Activated CD8-positive, alpha-beta memory T cell treated with anti-CD3 and anti-CD28 coated beads, Interleukin-2, amount 50 U/mL, for 1 hour (primary cell): ENCODE data around the gene SEMA5A.
"Not testable (repeated sequence)": the region's sequence is repeated elsewhere in the genome, so short reads cannot be mapped to it uniquely, and the experiment has no call there.

Source experiments
- DNase-seq: peaks from one replicate; pipeline ENCODE4 v3.0.0-alpha.2; 2020; ENCODE audit errors: extremely low read depth

SEMA5A gene

DNA sequence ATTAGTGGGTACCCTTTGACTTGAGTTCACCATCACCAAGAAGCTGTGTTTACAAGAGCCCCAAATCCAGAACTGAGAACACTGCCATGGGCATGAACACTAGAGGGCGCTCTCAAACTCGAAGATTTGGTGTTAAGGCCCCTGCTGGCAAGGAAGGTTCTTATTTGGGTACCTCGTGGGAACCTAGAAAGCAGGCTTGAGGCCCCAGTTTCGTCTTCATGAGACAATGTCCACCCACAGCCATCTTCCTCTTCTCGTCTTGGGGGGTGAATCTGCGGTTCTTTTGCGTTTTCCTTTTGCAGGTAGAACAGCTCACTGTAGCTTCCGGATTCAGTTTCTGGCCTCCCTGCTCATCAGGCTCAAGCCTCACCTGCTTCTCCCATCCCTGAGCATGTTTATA lies 184.0 kb downstream of the SEMA5A start:
- no peak for DNase-seq

DNA sequence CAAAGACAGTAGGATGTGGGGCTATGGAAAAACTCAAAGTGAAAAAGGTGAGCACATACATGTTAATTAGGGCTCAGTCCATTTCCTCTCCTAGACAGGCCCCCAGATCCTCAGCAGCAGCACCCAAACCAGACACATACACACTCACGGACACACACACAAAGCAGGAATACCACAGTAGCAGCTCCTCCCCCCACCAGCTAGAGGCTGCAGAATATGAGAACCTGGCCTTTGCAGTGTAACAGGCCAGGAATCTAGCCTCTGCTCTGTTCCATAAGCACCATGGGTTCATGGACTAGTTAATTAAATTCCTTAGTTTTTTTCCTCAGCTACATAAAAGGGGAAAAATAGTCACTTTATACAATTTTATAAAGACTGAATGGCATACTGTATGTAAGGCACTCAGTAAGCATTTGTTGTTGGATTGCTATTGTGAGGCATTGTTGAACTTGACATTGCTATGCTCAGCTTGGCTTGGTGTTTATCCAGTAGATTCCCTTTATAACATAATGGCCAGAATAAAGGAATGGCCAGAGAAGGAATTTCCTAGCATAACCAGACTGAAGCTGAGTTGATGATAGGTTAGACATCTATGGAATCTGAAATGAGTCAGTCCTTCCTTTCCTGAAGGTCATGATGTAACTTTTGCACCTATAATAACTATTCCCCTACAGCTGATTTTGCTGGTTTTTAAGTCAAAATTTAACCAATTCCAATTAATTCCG lies 186.8 kb downstream of the SEMA5A start:
- DNase-seq, result no peak

DNA sequence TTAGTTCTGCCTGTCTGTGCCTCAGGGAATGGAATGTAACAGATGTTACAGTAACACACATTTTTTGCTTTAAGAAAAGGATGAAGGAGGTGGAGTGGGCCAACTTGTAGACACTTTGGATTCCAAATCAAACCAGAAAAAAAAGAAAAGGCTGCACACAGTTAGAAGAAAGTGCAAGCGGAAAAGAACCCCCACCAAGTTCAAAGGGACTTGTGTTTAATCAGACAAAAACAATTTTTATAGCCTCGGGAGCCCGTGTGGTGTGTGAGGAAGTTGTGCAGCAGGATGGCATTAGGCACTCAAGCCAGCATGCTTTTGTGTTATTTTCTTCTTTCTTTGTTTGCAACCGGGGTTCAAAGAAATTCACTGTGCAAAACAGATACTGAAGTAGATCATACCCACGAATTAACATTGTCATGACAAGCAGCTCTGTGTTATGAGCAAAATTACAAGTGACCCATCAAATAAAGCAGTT lies 189.5 kb downstream of the SEMA5A start:
- DNase-seq, result no peak

DNA sequence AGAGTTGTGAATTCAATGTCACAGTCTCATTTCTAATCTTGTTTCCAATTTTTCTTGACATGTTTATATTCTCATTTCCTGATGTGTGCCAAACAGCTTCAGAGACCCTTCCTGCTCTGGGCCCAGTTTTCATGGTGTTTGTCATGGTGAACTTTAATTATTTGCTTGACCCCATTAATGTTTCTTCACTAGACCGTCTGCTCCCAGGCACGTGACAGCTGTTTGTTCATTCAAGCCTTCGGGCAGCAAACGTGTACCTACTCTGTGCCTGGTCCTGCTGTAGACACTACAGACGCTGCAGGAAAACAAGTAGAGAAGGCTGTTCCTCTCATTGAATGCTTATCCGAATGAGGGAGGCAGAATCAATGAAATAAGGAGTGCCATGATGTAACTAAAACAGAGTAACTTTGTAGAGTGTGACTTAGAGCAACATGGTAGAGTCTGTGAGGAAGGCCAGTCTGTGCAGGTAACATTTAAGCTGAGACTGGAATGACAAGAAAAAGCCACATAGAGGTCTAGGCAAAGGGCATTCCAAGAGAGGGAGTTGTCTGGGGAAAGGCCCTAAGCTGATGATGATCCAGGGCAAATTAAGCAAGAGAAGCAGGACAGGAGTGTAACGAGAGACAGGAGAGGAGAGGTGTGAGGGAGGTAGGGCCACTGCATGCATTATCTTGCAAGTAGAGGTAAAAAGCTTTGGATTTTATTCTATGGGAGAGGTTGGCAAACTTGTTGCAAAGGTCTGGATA lies 191.4 kb downstream of the SEMA5A start:
- DNase-seq, result no peak

DNA sequence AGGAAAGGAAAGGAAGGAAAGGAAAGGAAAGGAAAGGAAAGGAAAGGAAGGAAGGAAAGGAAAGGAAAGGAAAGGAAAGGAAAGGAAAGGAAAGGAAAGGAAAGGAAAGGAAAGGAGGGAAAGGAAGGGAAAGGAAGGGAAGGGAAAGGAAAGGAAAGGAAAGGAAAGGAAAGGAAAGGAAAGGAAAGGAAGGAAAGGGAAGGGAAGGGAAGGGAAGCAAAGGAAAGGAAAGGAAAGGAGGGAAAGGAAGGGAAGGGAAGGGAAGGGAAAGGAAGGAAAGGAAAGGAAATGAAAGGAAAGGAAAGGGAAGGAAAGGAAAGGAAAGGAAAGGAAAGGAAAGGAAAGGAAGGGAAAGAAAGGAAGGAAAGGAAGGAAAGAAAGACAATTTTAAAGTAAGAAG lies 192.8 kb downstream of the SEMA5A start:
- not testable (repeated sequence) for DNase-seq

DNA sequence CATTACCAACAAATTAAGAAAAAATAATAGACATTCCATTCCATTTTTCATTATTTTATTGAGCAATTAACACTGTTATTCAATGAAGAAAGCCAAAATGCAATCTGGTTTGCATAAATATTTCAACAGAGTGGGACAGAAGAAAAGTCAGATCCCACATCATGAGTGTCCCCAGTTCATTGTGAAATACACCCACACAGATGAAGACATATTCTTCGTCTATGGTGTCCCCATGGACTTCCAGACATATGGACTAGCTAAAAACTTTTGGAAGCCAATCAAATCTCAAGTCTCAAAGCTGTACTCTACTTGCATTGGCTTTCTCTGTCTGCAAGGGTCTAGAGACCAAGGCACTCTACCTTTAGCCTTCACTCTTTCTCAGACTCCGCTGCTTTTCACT lies 194.3 kb downstream of the SEMA5A start:
- no peak for DNase-seq

DNA sequence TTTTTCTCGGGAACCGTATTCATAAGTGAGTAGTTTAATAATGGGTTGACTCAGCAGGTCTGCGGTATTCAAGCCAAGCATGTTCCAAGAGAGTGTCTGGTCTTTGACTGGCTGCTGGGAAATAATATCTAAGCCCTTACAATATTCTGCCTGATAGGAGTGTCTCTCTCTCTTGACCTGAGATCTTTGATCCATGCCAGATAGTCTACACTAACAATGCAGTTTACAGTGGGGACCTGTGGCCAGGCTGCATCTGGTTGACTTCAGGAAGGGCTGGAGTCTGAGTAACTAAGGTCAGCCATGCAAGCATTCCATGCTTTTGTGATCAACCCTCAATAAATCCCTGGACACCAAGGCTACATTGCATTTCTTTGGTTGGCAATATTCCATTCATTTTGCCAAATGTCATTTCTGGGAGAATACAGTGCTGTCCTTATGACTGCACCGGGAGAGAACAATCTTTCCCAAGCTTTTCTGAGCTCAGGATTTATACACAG lies 195.5 kb downstream of the SEMA5A start:
- no peak for DNase-seq

DNA sequence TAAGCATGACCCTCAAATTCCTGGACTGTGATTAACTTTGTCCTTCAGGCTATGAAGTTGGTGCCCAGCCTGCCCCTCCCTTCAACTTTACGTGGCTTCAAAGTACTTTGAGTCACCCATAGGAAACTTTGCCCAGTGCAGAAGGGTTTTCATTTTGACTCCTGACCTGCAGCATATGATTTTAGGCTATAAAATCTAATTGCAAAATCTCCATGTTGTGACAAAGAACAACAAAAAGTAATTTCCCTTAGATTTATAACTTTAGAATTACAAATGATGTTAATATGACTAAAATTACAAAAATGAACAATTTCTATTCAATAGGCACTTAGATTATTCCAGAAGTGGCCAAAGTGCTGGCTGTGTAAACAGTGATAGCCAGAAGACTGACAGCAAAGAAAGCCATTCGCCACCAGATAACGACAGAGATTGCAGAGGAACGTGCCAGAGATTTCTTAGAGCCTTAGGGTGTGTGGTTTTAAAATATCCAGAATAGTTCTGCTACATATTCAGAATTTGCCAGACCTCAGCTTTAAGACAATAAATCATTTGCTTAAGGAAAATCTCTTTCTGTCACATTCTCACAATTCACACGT lies 197.4 kb downstream of the SEMA5A start:
- DNase-seq, result no peak

DNA sequence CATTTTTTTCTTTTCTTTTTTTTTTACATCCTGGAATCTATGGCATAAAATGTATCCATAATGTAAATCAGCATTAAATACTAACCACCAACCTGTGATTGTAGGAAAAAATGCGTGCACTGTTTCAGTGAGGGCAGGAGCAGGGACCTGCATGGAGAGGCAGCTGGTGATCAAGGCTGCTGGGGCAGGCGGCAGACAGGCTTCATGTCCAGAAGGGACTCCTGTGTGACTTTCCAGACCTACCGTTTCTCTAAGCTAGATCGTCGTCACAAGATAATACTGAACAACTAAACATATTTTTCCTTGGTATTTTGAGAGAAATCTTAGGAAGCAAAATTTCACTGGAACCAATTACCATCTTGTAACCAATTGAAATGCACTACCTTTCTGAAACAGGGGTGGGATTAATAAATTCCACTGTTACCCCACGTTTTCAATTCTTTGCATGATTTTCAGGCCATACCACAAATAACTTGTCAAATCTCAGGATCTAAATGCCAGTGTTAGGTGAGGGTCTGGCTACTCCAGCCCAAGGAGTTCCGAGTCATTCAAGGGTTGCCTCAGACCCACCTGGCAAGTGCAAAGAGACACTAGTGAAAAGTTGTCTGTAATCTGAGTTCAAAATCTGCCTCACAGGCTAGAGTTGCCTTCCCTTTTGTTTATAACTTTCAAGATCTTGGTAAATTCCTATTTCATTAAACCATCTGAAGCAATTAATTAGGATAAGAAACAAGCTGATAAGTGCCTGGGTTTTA lies 198.2 kb downstream of the SEMA5A start:
- no peak for DNase-seq

DNA sequence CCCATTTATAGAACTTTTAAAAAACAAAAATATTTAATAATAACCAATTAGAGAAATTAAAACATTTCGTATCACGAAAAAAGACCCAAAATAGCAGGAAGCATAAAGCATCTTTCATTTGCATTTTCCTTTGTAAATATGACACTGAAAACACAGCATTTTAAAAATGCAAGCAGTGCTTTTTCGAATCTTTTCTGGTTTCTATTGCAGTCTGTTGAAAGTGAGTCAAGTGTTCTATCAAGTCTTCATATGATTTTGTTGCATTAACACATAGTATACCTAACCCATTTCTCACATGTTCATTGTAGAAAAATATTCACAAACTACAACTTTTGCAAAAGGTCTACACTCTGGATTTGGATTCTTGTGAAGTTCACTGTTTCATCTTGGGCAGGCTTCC lies 198.8 kb downstream of the SEMA5A start:
- no peak for DNase-seq

DNA sequence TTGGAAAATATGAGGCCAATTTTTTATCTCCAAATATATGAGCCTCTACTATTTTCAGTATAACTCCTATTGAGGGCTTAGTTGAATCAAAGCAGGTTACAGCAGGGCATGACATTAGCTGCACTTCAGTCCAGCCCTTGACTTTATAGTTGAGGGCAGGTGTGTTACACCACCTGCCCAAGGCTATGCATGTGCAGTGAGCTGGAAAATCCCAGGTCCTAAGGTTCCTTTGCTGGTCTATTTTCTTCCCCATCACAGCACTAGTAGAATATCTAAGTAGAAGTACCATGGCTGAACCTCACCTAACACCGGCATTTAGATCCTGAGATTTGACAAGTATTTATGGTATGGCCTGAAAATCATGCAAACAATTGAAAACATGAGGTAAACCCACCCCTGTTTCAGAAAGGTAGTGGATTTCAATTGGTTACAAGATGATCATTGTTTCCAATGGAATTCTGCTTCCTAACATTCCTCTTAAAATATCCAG lies 201.1 kb downstream of the SEMA5A start:
- no peak for DNase-seq

DNA sequence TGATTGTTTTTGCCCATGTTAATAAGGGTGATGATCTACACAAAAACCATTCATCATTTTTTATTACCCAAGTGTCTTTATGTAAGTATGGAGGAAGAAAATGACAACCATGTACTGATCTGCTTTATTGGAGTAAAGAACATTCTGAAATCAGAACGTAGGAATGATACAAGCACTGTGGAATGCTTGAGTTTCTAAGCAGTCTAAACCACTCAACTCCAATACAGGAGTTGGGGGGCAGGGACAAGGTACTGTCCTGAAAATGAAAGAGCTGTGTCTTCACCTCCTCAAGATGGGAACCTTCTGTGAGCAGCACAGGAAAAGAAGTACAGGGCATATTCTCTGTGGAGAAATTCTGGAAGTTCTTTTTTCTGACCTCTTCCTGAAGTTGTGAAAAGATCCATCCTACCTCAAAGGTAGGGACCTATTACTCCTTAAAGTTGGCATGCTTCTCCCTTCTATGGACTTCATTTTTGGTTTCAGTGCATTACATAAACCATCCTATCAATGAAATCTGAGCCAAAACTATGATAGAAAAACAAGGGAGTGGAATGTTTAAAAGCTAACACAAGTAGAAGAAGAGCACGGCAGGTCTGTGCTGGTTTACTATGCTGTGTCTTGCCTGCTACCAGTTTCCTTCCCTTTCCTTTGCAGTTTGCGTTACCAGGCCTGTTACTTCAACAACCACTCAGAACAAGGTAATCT lies 202.6 kb downstream of the SEMA5A start:
- DNase-seq, result no peak

DNA sequence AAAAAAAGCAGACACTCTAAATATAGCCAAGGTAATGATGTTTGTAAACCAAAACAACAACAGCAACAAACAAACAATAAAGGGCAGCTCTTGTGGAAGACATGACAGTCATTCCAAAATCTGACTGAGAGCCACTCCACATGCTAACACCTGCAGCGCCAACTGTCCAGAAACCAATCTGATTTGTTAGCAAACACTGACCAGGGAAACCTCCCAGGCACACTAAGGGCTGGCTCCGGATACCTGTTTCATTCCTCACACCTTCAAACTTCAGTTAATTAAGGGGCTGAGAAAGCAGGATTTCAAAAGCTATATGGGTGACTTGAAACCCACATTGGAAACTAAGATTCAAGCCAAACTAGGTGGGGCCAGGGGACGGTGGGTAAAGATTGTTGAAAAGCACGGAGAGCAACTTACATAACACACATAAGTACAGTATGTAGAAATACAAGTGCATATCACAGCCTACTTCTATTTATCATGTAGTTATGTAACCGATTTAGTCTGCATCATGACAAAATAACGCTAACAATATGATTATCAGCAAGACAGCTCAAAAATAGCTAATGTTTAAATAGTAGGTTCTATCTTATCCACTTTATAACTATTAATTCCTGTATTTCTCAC lies 203.6 kb downstream of the SEMA5A start:
- no peak for DNase-seq

DNA sequence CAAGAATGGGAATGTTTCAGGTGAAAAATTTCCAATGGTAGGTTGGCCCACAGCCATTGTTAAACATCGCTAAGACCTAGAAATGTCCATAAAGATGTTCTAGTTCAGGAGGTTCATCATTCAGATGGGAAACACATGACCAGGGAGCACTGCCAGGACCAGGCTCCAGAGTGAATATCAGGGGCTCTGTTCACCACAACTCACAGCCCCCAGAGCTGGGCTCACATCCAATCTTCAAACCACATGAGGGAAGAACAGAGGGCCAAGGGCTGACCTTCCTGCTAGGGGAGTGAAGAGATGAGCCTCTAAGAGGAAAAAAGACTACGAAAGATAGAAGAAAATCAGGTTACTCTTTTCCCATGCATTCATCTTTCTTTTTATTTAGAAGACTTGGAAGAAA lies 205.8 kb downstream of the SEMA5A start:
- no peak for DNase-seq

DNA sequence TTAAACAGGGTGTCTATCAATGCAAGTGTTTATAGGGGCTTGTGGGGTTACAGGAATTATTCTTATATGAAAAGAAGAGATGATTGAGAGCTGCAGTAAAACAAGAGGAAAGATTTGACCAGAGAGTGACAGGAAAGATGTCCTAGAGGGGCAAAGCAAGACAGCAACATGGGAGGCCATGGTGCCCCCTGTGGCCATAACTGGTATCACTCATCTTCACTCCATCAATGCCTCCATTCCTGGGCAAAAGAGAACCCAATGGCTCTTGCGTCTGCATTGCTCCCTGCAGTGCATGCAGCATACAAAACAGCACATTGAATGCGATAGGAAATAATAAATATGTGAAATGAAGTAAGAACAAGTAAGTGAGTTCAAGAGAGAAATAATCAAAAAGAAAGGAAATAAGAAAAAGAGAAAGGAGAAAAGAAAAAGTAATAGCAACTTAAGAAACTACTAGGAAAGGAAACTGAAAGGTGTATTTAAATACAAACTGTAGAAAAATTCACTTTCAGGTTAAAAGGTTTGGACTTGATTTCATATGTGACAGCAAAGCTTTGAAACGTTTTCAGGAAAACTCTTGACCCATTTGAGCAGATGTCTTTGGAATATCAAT lies 206.6 kb downstream of the SEMA5A start:
- no peak for DNase-seq

DNA sequence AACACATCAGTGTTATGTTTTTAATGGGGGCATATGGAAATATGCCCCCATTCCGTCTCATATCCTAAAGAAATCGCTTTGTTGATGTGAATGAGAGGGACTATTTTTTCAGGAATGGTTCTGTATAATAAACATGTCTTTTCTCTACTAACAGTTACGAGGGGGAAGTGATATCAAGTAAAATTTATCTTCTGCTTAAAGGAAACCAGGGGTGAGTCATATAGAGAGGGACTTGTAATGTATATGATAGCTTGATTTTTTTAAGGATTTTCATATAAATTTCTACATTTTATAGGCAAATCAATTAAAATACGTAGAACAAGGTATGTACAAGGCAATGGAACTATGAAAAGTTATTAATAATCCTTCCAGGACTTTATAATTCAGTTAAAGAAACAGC lies 207.1 kb downstream of the SEMA5A start:
- DNase-seq, result no peak

DNA sequence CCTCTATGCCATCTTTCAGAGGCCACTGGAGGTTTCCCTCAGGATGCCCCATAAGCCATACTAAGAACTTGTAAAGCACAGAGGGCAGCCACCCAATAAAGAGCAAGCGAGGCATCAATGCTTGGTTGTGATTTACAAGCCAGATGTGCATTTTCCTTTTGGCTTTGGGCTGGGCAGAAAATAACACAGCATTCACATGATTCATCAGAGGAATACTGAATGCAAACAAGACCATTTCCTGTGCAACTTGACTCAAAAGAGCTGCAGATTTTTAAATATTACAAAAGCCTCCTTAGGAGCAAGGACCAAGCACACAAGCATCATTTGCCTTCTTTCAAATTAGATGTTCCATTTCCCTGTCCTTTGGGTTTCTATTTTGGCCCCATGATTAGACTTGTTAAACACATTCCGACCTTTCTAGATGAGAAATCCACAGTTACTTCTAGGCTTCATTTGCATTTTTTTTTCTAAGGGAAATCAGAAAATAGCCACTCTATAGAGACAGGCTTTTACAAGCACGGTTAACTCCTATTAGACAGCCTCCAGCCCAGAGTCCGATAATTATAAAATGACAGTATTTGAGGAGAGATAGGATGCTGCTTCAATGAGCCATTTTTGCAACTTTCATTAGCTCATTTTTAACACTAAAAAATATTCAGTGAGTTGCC lies 207.8 kb downstream of the SEMA5A start:
- DNase-seq, result no peak

DNA sequence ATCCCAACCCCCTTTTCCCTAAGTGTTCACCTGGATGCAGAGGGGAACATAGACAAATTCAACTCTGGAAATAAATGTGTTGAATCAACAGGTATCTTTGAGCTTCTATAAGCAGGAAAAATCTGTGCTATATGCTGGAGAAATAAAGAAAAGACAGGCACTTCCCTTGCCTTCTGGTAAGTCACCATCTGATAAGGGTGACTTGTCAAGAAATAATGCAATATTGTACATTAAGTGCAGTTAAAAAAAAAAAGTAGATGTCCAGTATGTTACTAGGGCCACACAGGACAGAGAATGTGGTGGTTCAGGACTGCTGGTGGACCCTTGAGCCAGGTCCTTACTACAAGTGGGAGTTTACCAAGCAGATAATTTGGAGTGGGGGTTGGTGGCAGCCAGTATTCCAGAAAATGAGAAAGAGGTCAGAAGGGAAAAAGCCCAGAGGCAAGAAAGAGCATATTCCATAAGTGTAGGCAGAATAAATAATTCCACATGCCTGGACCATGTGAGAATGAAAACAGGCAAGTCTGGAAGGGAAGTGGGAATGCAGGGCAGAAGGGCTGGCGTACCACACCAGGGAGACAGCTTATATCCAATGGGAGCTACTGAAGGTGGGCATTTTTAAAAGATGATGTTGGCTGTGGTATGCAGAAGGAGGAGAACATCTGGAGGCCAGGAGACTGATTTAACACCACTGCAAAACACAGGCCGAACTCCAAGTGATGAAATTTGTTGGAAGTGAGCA lies 209.9 kb downstream of the SEMA5A start:
- DNase-seq, result no peak

DNA sequence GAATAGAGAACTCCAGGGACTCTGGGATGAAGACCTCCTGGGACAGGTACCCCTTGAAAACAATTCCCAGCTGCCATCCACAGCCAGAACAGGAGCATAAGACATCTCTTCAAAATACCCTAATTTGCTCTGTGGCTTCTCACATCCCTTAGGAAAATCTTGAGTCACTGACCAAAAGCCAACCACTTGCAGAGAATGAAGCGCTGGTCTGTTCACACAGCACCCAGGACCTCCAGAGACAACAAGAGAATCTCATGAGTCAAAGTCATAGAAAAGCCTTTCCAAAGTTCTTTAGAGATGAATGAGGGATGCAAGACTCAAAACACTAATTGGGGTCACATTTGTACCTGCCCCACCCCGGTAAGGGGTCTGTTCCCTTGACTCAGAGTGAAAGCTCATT lies 210.6 kb downstream of the SEMA5A start:
- no peak for DNase-seq
